HG03575 (cell line): Measurements from ENCODE around the gene OLIG3.

Experiments
- ATAC-seq: cut with Tn5 transposase; IDR thresholded peaks from one replicate; pipeline ENCODE4 v1.9.1; 2021; ENCODE audit not compliant: unreplicated experiment, insufficient number of reproducible peaks, low FRiP score; ENCODE audit errors: extremely low read depth

The OLIG3 gene

GRCh38 chr6:137475103-137475502 lies 19.1 kb downstream of the OLIG3 start:
- no peak for ATAC-seq

DNA sequence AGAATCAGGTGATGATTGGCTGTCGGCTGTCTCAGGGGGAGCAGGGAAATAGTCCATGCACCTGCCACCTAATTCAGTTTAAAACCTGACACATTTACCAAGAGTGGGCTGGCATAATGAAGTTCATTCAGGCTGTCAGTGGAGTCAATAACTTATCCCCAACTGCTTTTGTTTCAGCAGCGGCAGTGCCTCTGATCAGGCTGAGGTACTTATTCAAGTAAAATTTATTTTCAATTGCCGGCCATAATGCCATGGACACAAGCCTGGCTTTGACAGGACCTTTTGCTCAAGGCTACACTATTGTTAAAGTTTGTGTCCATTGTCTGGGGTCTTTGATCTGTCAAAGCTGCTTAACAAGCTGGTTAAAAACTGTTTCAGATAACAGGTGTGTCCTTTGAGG lies 20.6 kb downstream of the OLIG3 start:
- no peak for ATAC-seq

DNA sequence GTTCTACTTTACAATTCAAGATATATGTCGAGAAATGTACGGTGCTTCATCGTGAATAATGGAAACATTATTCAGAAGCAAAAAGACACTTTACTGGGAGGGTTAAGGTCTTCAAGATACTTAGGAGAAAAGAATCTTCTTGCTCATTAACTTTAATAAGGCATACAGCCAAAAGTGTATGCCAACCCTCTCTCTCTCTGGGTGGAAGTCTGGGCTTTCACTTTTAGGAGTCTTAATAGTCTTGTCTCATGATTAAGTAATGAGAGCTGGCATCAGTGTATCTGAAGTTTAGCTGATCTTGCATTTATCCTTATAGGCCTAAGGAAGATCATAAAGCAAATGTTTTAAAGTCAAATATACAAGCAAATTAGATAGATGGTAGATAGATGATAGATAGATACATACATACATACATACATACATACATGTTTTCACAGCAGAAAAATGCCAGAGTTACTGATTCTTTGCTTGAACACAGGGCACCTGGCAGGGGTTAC lies 21.5 kb downstream of the OLIG3 start:
- no peak for ATAC-seq

DNA sequence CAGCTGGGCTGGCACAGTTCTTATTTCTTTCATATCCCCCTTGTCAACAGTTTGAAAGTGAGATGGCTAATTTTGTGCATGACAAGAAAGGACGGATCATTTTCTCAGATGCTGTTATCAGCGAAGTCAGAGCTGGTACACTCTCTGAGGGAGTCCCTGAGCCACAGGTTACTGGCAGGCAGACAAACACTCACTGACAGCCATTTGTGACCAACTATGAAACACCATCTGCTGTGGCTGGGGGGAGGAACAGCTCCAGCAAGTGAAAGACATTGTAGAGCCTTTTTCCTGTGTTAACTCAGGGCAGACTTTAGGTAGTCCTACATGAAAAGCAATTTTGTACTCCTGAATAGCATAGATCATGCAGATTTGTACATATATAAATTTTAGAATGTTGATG lies 22.2 kb downstream of the OLIG3 start:
- no peak for ATAC-seq

DNA sequence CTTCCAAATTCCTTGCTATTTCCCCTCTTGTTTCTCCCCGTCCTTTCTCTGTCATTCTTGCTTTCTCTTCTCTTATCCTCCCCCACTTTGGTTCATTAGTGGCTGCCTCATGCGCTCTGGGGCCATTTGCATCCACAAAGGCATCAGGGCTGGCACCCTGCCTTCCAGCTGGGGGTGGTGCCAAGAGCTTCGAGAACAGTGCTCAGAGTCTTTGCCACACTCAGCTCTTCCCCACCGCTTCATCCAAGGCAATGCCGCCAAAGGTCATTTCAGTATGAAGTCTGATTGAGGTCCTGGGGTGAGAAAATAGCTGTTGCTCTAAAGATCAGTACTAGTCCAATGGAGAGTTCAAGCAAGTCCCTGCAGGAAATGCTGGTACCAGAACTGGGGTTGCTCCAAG lies 22.7 kb downstream of the OLIG3 start:
- no peak for ATAC-seq

- no peak for ATAC-seq
Measured at GRCh38 chr6:137467211-137467610, 27.0 kb downstream of the OLIG3 start.

- no peak for ATAC-seq
Measured at GRCh38 chr6:137465378-137466009, 28.7 kb downstream of the OLIG3 start.

DNA sequence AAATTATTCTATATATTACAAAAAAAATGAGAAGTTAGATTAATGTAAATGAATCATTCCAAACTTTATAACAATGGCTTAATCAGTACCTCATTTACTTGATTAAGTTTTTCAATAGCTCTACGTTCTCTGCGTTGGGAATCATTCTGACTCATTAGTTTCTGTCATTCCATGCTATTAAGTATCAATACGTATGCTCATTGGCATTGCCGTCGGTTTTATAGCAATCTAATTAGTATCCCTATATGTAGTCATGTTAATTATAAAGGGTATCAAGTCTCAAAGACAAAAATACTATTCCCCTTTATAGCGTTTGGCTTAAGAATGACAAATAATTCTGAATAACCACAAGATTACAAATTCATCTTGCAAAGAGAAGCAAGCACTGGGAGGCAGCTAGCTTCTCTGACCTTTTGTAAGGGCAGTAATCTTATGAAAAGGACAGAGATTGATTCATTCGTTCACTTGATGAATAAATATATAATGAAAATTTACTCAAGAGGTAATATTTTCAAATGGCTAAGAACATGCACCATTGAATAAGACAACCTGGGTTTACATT lies 41.8 kb downstream of the OLIG3 start:
- no peak for ATAC-seq

DNA sequence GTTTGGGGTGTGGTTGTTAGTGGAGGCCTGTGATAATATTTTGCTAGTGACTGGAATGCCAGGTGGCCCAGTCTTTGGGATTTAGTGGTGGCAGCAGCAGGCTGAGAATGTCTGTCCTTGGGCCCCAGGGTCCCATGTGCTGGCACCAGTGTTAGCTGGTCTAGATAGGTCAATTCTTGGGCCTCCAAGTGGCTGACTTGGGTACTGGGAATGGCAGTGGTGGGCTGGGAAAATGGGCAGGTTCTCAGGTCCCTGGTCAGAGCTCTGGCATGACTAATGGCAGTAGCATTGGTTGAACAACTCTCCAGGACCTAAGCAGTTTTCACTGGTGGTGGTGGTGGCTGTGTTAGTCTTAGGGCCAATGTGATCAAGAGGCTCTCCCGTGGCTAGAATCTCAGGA lies 50.3 kb downstream of the OLIG3 start:
- no peak for ATAC-seq
